Stimulated activated CD8-positive, alpha-beta memory T cell treated with anti-CD3 and anti-CD28 coated beads, Interleukin-15, amount 100 ng/mL, for 48 hours (primary cell): ENCODE measurements around the gene NPHS2.
"Not testable (repeated sequence)": the region's sequence is repeated elsewhere in the genome, so short reads cannot be mapped to it uniquely, and the experiment has no call there.

Experiments
- DNase-seq, 2 donors: peaks; one replicate each; pipeline ENCODE4 v3.0.0-alpha.2; 2020; ENCODE audit warnings: low read depth in 2 of 2

The NPHS2 gene

GRCh38 chr1:179547021-179547535, 28.7 kb downstream of the NPHS2 start:
- no peak for DNase-seq

- DNase-seq: no peak
These were observed 30.4 kb downstream of the NPHS2 start for GRCh38 chr1:179545321-179545720.

GRCh38 chr1:179541774-179542173, 34.0 kb downstream of the NPHS2 start:
- no peak for DNase-seq

- no peak for DNase-seq
These were observed 45.4 kb downstream of the NPHS2 start for GRCh38 chr1:179530352-179530751.

GRCh38 chr1:179529482-179530195, 46.1 kb downstream of the NPHS2 start:
- no peak for DNase-seq

GRCh38 chr1:179518544-179518943, 57.2 kb downstream of the NPHS2 start:
- DNase-seq: not testable (repeated sequence)

GRCh38 chr1:179516976-179517705, 58.6 kb downstream of the NPHS2 start:
- no peak for DNase-seq

GRCh38 chr1:179510038-179510437, 65.7 kb downstream of the NPHS2 start:
- DNase-seq: no peak

GRCh38 chr1:179509384-179509783, 66.4 kb downstream of the NPHS2 start:
- no peak for DNase-seq

- no peak for DNase-seq
These were observed 69.5 kb downstream of the NPHS2 start for GRCh38 chr1:179506199-179506598.
